ENCODE results near the gene GALNTL6. TPM values are rescaled to one million over a fixed set of nuclear protein-coding genes. Genes with fewer than 3 reads are reported as not detected.

Gene GALNTL6
- total and polyA plus RNA-seq, 2 experiments from 2014 or later = 0.38 to 0.40 TPM

- Histone ChIP-seq H3K27ac (ENCODE audit: low read depth) (no peak overlapping the region; the same call in 1 of the 2 replicates), H3K4me2 (peak overlapping the region; percentile 36; the same call in 1 of the 2 replicates), H3K9me2 (ENCODE audit: insufficient read depth) (0 out of 2 replicates have a peak, but pooled peaks cover 8% of the 10 kb centered on the region), H3K79me2 (replicated peaks; ENCODE audit: insufficient read depth) (no peaks in the 10 kb centered on the region), H3F3A (replicated peaks; ENCODE audit: low read depth) (no peaks in the 10 kb centered on the region), H4K20me1 (replicated peaks; ENCODE audit: insufficient read depth) (no peaks in the 10 kb centered on the region), H3K4me3 (no peak overlapping the region), H2AFZ (peak overlapping the region; percentile 33), H3K4me1 (ENCODE audit: insufficient read depth) (peaks cover 25% of the 10 kb centered on the region), H3K27me3 (ENCODE audit: insufficient read depth) (no peaks in the 10 kb centered on the region), H3K36me3 (ENCODE audit: insufficient read depth) (no peaks in the 10 kb centered on the region)
- no peak overlapping the region for H3K4me3 Mint-ChIP-seq
- no peak for DNase-seq (ENCODE audit: low spot score)
- no peak for ATAC-seq
- peaks cover 8% of the 10 kb centered on the region for H3K4me1 Mint-ChIP-seq
- H3K27me3 Mint-ChIP-seq (ENCODE audit: insufficient read depth, low read depth, poor library complexity) = no peaks in the 10 kb centered on the region
- H3K27ac Mint-ChIP-seq = no peak overlapping the region
- 0 out of 3 replicates have a peak, but pooled peaks cover 3% of the 10 kb centered on the region for H3K9me3 Mint-ChIP-seq
- H3K36me3 Mint-ChIP-seq (ENCODE audit: low read depth) = peaks cover 3% of the 10 kb centered on the region; the same call in 1 of the 3 replicates
- no peak for TF ChIP-seq JUNB (IDR thresholded peaks at IDR 0.05; ENCODE audit: unreplicated experiment)
Observed at GRCh38 chr4:171849686-171850222, 36.5 kb downstream of the GALNTL6 start.

DNA sequence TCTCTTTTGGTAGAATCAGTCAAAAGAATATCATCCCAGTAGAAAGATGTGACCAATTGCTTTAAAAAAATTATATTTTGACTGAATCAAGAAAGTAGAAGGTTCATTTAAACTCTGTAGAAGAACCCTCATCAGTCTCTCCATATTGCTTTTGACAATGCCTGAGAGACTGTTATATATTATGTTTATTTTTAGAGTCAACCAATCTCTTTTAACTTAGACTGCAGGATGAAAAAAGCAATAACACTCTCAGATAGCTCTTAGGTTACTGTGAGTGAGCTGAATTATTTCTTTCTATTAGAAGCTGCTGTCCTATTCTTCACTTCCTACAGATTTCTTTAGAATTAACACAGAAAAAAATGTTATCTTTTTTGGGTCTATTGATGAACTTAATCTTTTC lies 38.1 kb downstream of the GALNTL6 start:
- no peak overlapping the region for H2AFZ ChIP-seq
- no peaks in the 10 kb centered on the region for H4K20me1 ChIP-seq (replicated peaks; ENCODE audit: insufficient read depth)
- H3K4me1 ChIP-seq (ENCODE audit: insufficient read depth) = peaks cover 25% of the 10 kb centered on the region
- no peaks in the 10 kb centered on the region for H3K36me3 ChIP-seq (ENCODE audit: insufficient read depth)
- H3K27me3 Mint-ChIP-seq (ENCODE audit: insufficient read depth, low read depth, poor library complexity) = no peaks in the 10 kb centered on the region
- no peak for ATAC-seq
- no peaks in the 10 kb centered on the region for H3K27me3 ChIP-seq (ENCODE audit: insufficient read depth)
- peaks cover 3% of the 10 kb centered on the region; the same call in 1 of the 3 replicates for H3K36me3 Mint-ChIP-seq (ENCODE audit: low read depth)
- H3K4me2 ChIP-seq = no peak overlapping the region
- no peaks in the 10 kb centered on the region for H3K79me2 ChIP-seq (replicated peaks; ENCODE audit: insufficient read depth)
- H3K9me3 Mint-ChIP-seq = 0 out of 3 replicates have a peak, but pooled peaks cover 3% of the 10 kb centered on the region
- no peaks in the 10 kb centered on the region for H3F3A ChIP-seq (replicated peaks; ENCODE audit: low read depth)
- H3K4me3 ChIP-seq = no peak overlapping the region
- H3K9me2 ChIP-seq (ENCODE audit: insufficient read depth) = 0 out of 2 replicates have a peak, but pooled peaks cover 8% of the 10 kb centered on the region
- no peak overlapping the region for H3K4me3 Mint-ChIP-seq
- H3K4me1 Mint-ChIP-seq = peaks cover 8% of the 10 kb centered on the region
- no peak for DNase-seq (ENCODE audit: low spot score)
- H3K27ac Mint-ChIP-seq = no peak overlapping the region
- H3K27ac ChIP-seq (ENCODE audit: low read depth) = no peak overlapping the region
- TF ChIP-seq, protein P1, sequence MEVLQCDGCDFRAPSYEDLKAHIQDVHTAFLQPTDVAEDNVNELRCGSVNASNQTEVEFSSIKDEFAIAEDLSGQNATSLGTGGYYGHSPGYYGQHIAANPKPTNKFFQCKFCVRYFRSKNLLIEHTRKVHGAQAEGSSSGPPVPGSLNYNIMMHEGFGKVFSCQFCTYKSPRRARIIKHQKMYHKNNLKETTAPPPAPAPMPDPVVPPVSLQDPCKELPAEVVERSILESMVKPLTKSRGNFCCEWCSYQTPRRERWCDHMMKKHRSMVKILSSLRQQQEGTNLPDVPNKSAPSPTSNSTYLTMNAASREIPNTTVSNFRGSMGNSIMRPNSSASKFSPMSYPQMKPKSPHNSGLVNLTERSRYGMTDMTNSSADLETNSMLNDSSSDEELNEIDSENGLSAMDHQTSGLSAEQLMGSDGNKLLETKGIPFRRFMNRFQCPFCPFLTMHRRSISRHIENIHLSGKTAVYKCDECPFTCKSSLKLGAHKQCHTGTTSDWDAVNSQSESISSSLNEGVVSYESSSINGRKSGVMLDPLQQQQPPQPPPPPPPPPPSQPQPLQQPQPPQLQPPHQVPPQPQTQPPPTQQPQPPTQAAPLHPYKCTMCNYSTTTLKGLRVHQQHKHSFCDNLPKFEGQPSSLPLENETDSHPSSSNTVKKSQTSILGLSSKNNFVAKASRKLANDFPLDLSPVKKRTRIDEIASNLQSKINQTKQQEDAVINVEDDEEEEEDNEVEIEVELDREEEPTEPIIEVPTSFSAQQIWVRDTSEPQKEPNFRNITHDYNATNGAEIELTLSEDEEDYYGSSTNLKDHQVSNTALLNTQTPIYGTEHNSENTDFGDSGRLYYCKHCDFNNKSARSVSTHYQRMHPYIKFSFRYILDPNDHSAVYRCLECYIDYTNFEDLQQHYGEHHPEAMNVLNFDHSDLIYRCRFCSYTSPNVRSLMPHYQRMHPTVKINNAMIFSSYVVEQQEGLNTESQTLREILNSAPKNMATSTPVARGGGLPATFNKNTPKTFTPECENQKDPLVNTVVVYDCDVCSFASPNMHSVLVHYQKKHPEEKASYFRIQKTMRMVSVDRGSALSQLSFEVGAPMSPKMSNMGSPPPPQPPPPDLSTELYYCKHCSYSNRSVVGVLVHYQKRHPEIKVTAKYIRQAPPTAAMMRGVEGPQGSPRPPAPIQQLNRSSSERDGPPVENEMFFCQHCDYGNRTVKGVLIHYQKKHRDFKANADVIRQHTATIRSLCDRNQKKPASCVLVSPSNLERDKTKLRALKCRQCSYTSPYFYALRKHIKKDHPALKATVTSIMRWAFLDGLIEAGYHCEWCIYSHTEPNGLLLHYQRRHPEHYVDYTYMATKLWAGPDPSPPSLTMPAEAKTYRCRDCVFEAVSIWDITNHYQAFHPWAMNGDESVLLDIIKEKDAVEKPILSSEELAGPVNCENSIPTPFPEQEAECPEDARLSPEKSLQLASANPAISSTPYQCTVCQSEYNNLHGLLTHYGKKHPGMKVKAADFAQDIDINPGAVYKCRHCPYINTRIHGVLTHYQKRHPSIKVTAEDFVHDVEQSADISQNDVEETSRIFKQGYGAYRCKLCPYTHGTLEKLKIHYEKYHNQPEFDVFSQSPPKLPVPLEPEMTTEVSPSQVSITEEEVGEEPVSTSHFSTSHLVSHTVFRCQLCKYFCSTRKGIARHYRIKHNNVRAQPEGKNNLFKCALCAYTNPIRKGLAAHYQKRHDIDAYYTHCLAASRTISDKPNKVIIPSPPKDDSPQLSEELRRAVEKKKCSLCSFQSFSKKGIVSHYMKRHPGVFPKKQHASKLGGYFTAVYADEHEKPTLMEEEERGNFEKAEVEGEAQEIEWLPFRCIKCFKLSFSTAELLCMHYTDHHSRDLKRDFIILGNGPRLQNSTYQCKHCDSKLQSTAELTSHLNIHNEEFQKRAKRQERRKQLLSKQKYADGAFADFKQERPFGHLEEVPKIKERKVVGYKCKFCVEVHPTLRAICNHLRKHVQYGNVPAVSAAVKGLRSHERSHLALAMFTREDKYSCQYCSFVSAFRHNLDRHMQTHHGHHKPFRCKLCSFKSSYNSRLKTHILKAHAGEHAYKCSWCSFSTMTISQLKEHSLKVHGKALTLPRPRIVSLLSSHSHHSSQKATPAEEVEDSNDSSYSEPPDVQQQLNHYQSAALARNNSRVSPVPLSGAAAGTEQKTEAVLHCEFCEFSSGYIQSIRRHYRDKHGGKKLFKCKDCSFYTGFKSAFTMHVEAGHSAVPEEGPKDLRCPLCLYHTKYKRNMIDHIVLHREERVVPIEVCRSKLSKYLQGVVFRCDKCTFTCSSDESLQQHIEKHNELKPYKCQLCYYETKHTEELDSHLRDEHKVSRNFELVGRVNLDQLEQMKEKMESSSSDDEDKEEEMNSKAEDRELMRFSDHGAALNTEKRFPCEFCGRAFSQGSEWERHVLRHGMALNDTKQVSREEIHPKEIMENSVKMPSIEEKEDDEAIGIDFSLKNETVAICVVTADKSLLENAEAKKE (CRISPR knock-in tag; IDR thresholded peaks at IDR 0.05) = no peak
- TF ChIP-seq EZH2phosphoT487 (IDR thresholded peaks at IDR 0.05; ENCODE audit: unreplicated experiment) (no peak), POLR2AphosphoS5 (IDR thresholded peaks at IDR 0.05; ENCODE audit: low read depth) (no peak), STAT1 (IDR thresholded peaks at IDR 0.05; ENCODE audit: unreplicated experiment) (no peak), CREB1 (CRISPR knock-in tag; IDR thresholded peaks at IDR 0.05; ENCODE audit: low read depth) (no peak), ZNF331 (CRISPR knock-in tag; IDR thresholded peaks at IDR 0.05; ENCODE audit: low read depth) (no peak), ZNF114 (CRISPR knock-in tag; IDR thresholded peaks at IDR 0.05) (no peak), CTCF (conservative IDR thresholded peaks at IDR 0.05; ENCODE audit: low read depth in 2 of 2) (no peak)
- TF ChIP-seq, protein P2, sequence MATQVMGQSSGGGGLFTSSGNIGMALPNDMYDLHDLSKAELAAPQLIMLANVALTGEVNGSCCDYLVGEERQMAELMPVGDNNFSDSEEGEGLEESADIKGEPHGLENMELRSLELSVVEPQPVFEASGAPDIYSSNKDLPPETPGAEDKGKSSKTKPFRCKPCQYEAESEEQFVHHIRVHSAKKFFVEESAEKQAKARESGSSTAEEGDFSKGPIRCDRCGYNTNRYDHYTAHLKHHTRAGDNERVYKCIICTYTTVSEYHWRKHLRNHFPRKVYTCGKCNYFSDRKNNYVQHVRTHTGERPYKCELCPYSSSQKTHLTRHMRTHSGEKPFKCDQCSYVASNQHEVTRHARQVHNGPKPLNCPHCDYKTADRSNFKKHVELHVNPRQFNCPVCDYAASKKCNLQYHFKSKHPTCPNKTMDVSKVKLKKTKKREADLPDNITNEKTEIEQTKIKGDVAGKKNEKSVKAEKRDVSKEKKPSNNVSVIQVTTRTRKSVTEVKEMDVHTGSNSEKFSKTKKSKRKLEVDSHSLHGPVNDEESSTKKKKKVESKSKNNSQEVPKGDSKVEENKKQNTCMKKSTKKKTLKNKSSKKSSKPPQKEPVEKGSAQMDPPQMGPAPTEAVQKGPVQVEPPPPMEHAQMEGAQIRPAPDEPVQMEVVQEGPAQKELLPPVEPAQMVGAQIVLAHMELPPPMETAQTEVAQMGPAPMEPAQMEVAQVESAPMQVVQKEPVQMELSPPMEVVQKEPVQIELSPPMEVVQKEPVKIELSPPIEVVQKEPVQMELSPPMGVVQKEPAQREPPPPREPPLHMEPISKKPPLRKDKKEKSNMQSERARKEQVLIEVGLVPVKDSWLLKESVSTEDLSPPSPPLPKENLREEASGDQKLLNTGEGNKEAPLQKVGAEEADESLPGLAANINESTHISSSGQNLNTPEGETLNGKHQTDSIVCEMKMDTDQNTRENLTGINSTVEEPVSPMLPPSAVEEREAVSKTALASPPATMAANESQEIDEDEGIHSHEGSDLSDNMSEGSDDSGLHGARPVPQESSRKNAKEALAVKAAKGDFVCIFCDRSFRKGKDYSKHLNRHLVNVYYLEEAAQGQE (IDR thresholded peaks at IDR 0.05; ENCODE audit: unreplicated experiment) = no peak
